Measurements from ENCODE around the gene ASAH2. TPM values are rescaled to one million over a fixed set of nuclear protein-coding genes. Genes with fewer than 3 reads are reported as not detected.

Gene ASAH2
- total and polyA plus RNA-seq, 2 experiments from 2014 or later, result 3.8 to 7.9 TPM

DNA sequence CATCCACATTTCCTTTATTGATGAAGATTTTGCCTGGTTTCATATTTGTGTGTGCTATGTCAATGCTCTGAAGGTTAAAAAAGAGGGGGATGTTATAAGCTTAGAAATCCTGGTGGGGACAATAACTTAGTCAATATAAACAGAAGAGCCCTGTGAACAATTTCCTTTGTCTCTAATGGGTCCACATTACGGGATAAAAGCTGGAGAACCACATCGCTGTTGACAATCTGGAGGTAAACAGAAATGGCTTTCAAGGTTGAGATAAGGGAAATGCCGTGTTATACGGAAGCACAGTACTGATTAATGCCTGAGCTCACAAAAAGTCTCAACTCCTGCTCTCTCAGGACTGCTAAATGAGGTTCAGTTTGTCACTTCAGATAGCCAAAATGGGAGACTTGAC, 16.8 kb downstream of the ASAH2 start:
- Histone ChIP-seq H3K27me3 (no peaks in the 10 kb centered on the region), H3K4me2 (peak overlapping the region; percentile 52), H2AFZ (no peak overlapping the region), H3K4me1 (ENCODE audit: insufficient read depth) (peaks cover 5% of the 10 kb centered on the region), H3K36me3 (replicated peaks; ENCODE audit: insufficient read depth, low read depth) (no peaks in the 10 kb centered on the region), H4K20me1 (ENCODE audit: insufficient read depth, poor library complexity, severe bottlenecking) (no peaks in the 10 kb centered on the region), H3K9me3 (ENCODE audit: low read depth) (no peaks in the 10 kb centered on the region), H3K79me2 (no peaks in the 10 kb centered on the region), H3K27ac (peak overlapping the region; percentile 45), H3K4me3 (no peak overlapping the region), H3K9me2 (replicated peaks; ENCODE audit: insufficient read depth) (no peaks in the 10 kb centered on the region)
- 17% methylated on average over 4 of the region's 4 CpGs for WGBS (ENCODE audit: low lambda C conversion rate, missing lambda C conversion rate)
- TF ChIP-seq EZH2 (IDR thresholded peaks at IDR 0.05; ENCODE audit: borderline replicate concordance) (no peak), EZH2phosphoT487 (IDR thresholded peaks at IDR 0.05; ENCODE audit: low read depth, severe bottlenecking, unreplicated experiment) (peak; percentile 64)
- TF ChIP-seq, protein P1, sequence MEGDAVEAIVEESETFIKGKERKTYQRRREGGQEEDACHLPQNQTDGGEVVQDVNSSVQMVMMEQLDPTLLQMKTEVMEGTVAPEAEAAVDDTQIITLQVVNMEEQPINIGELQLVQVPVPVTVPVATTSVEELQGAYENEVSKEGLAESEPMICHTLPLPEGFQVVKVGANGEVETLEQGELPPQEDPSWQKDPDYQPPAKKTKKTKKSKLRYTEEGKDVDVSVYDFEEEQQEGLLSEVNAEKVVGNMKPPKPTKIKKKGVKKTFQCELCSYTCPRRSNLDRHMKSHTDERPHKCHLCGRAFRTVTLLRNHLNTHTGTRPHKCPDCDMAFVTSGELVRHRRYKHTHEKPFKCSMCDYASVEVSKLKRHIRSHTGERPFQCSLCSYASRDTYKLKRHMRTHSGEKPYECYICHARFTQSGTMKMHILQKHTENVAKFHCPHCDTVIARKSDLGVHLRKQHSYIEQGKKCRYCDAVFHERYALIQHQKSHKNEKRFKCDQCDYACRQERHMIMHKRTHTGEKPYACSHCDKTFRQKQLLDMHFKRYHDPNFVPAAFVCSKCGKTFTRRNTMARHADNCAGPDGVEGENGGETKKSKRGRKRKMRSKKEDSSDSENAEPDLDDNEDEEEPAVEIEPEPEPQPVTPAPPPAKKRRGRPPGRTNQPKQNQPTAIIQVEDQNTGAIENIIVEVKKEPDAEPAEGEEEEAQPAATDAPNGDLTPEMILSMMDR (IDR thresholded peaks at IDR 0.05; ENCODE audit: poor library complexity), result no peak
- peak; percentile 37 for DNase-seq (ENCODE audit: low spot score)

DNA sequence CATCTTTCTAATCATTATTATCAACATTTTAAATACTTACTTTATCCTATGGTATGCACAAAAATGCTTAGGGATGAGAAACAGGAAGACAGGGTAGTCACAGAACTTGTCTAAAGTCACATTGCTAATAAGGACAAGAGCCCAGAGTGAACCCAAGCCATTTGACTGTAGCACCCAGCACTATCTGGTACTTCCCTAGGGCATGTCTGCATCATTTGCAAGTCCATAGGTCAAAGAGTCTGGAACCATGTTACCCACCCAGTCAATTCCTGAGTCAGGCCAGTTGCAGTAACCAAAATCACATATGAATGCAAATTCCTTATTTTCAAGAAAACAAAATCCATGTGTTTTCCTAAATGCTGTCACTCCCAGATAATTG, 19.1 kb downstream of the ASAH2 start:
- H3K27me3 ChIP-seq, result no peaks in the 10 kb centered on the region
- no peaks in the 10 kb centered on the region for H3K9me3 ChIP-seq (ENCODE audit: low read depth)
- no peak overlapping the region for H3K4me3 ChIP-seq
- peaks cover 5% of the 10 kb centered on the region for H3K4me1 ChIP-seq (ENCODE audit: insufficient read depth)
- H3K79me2 ChIP-seq, result no peaks in the 10 kb centered on the region
- no peak overlapping the region for H2AFZ ChIP-seq
- no peak for DNase-seq (ENCODE audit: low spot score)
- no peak overlapping the region for H3K27ac ChIP-seq
- H3K36me3 ChIP-seq (replicated peaks; ENCODE audit: insufficient read depth, low read depth), result no peaks in the 10 kb centered on the region
- no peaks in the 10 kb centered on the region for H4K20me1 ChIP-seq (ENCODE audit: insufficient read depth, poor library complexity, severe bottlenecking)
- no peak overlapping the region for H3K4me2 ChIP-seq
- no peaks in the 10 kb centered on the region for H3K9me2 ChIP-seq (replicated peaks; ENCODE audit: insufficient read depth)
- TF ChIP-seq EZH2 (IDR thresholded peaks at IDR 0.05; ENCODE audit: borderline replicate concordance), result no peak

DNA sequence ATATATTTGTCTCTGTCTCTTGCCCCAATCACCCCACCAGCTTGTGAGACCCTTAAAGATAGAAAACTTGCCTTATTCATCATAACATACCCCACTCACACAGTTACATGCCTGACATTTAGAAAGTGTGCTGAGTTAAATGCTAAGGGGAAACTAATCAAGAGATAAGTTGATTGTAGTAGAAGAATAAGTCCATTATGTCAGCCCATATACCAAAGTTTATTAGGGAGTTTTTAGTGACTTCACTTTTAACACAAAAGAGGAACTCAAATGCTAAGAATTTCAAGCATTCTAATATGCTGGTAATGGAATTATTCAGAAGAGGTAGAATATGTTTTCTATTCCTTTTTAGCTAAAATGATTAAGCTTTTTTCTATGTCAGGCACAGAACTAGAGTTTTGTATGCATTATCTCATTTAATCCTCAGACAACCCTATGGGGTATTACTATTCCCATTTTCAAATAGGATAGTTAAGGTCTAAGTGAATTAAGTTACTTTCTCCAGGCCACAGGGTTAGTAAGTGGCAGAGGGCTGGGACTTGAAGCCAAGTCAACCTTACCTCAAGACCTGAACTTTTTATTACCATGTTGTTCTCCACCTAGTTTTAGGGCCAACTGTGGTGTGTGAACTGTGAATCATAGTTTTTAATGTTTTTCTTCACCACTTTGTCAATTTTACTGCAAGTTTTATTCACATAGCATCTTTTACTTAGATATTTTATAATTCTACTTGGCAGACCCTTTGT, 19.6 kb downstream of the ASAH2 start:
- Histone ChIP-seq H3K27me3 (no peaks in the 10 kb centered on the region), H3K4me2 (no peak overlapping the region), H4K20me1 (ENCODE audit: insufficient read depth, poor library complexity, severe bottlenecking) (no peaks in the 10 kb centered on the region), H3K27ac (no peak overlapping the region), H3K36me3 (replicated peaks; ENCODE audit: insufficient read depth, low read depth) (no peaks in the 10 kb centered on the region), H3K4me3 (no peak overlapping the region), H2AFZ (no peak overlapping the region), H3K9me2 (replicated peaks; ENCODE audit: insufficient read depth) (no peaks in the 10 kb centered on the region), H3K9me3 (ENCODE audit: low read depth) (no peaks in the 10 kb centered on the region), H3K4me1 (ENCODE audit: insufficient read depth) (peaks cover 5% of the 10 kb centered on the region), H3K79me2 (no peaks in the 10 kb centered on the region)
- no peak for TF ChIP-seq EZH2 (IDR thresholded peaks at IDR 0.05; ENCODE audit: borderline replicate concordance)
- no peak for DNase-seq (ENCODE audit: low spot score)

DNA sequence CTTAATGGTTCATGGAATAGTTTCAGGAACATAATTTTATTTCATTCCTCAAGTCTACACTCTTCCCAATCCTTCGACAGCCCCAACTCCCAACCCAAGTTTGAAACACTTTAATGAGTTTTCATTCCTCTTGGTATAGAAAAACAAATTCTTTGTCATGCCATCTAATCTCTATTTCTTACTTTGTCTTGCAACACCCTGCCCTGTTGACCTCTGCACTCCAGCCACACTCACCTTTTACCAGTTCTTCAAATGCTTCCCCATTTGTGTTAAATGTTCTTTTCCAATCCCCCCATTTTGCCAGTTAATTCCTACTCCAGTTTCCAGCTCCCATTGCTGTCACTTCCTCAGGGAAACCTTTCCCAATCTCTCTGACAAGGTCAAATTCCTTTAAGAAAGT, 21.9 kb downstream of the ASAH2 start:
- H2AFZ ChIP-seq, result no peak overlapping the region
- no peak for TF ChIP-seq EZH2phosphoT487 (IDR thresholded peaks at IDR 0.05; ENCODE audit: low read depth, severe bottlenecking, unreplicated experiment)
- TF ChIP-seq, protein P1 (IDR thresholded peaks at IDR 0.05; ENCODE audit: poor library complexity), result no peak
- TF ChIP-seq EZH2 (IDR thresholded peaks at IDR 0.05; ENCODE audit: borderline replicate concordance), result no peak
- no peak overlapping the region for H3K4me3 ChIP-seq
- no peaks in the 10 kb centered on the region for H4K20me1 ChIP-seq (ENCODE audit: insufficient read depth, poor library complexity, severe bottlenecking)
- H3K79me2 ChIP-seq, result no peaks in the 10 kb centered on the region
- DNase-seq (ENCODE audit: low spot score), result no peak
- H3K27me3 ChIP-seq, result no peaks in the 10 kb centered on the region
- no peaks in the 10 kb centered on the region for H3K9me2 ChIP-seq (replicated peaks; ENCODE audit: insufficient read depth)
- no peak overlapping the region for H3K4me2 ChIP-seq
- no peaks in the 10 kb centered on the region for H3K9me3 ChIP-seq (ENCODE audit: low read depth)
- 95% methylated on average over 1 of the region's 1 CpG for WGBS (ENCODE audit: low lambda C conversion rate, missing lambda C conversion rate)
- H3K36me3 ChIP-seq (replicated peaks; ENCODE audit: insufficient read depth, low read depth), result no peaks in the 10 kb centered on the region
- H3K4me1 ChIP-seq (ENCODE audit: insufficient read depth), result peaks cover 5% of the 10 kb centered on the region
- H3K27ac ChIP-seq, result no peak overlapping the region

All from hepatocyte (in vitro differentiated cells).